H1 (cell line): ENCODE measurements around the gene PCDHGB6. TPM values are rescaled to one million over a fixed set of nuclear protein-coding genes. Genes with fewer than 3 reads are reported as not detected.
"Not testable (repeated sequence)": the region's sequence is repeated elsewhere in the genome, so short reads cannot be mapped to it uniquely, and the experiment has no call there.

Source experiments
- CTCF ChIA-PET: fragments of 300-600 bp; sonication (Branson Sonifier 250); formaldehyde crosslinking; loops from one replicate; lab custom pipeline; 2021; ENCODE audit not compliant: partially characterized antibody; lab: Charles Lee
- POLR2A ChIA-PET: fragments of 300-600 bp; sonication (Branson Sonifier 250); formaldehyde crosslinking; loops from one replicate; lab custom pipeline; 2021; ENCODE audit warnings: inconsistent platforms; ENCODE audit not compliant: partially characterized antibody; lab: Charles Lee
- DNase-seq, 2 experiments: peaks; one replicate each; pipeline versions ENCODE4 v3.0.0 to v3.0.0-alpha.2; 2010 to 2022; ENCODE audit warnings: low spot score in 2 of 2, low read depth in 1 of 2, mixed read lengths in 1 of 2
- FAIRE-seq: peaks from 2 replicates; lab custom pipeline; 2011; peaks lifted over from hg19 to GRCh38; lab: Jason Lieb, UNC
- H2AFZ ChIP-seq: 2 replicates; pipeline ENCODE4 v1.8.1; 2012; ENCODE audit warnings: low read length, inconsistent platforms
- H2AK5ac ChIP-seq: 2 replicates; pipeline ENCODE4 v1.6.1; 2013; ENCODE audit warnings: low read depth, low read length
- H2BK120ac ChIP-seq: replicated peaks from 2 replicates; pipeline ENCODE3; 2013; ENCODE audit warnings: low read depth, low read length, inconsistent platforms
- H2BK12ac ChIP-seq: 2 replicates; pipeline ENCODE4 v1.6.1; 2013; ENCODE audit warnings: low read depth, low read length
- H2BK15ac ChIP-seq: 2 replicates; pipeline ENCODE4 v1.6.1; 2013; ENCODE audit warnings: low read length
- H2BK20ac ChIP-seq: 2 replicates; pipeline ENCODE4 v1.6.1; 2013; ENCODE audit warnings: low read length
- H2BK5ac ChIP-seq: 2 replicates; pipeline ENCODE4 v1.6.1; 2013; ENCODE audit warnings: low read depth, low read length
- H3K14ac ChIP-seq: 2 replicates; pipeline ENCODE4 v1.6.1; 2013; ENCODE audit warnings: inconsistent platforms; ENCODE audit not compliant: insufficient read length
- H3K18ac ChIP-seq: 2 replicates; pipeline ENCODE4 v1.6.1; 2013; ENCODE audit warnings: low read length; ENCODE audit errors: extremely low read depth
- H3K23ac ChIP-seq: 2 replicates; pipeline ENCODE4 v1.6.1; 2013; ENCODE audit warnings: inconsistent platforms; ENCODE audit not compliant: insufficient read length
- H3K23me2 ChIP-seq: 2 replicates; pipeline ENCODE4 v1.6.1; 2013; ENCODE audit warnings: low read depth, low read length
- H3K27ac ChIP-seq: 2 replicates; pipeline ENCODE4 v1.6.1; 2011; ENCODE audit warnings: low read depth, low read length, inconsistent platforms
- H3K27me3 ChIP-seq, 4 experiments: replicated peaks in 1 of 4; 1 replicate in 1 of 4; 2 replicates in 3 of 4; pipeline versions ENCODE4 v1.6.1 to v1.8.1; 2011 to 2013; ENCODE audit warnings: low read length in 3 of 4, mild to moderate bottlenecking in 3 of 4, inconsistent platforms in 2 of 4, mixed read lengths in 2 of 4, moderate library complexity in 1 of 4; ENCODE audit not compliant: control insufficient read depth in 3 of 4, insufficient read depth in 3 of 4; ENCODE audit errors: extremely low read depth in 1 of 4
- H3K36me3 ChIP-seq, 4 experiments: 2 replicates each; pipeline versions ENCODE4 v1.6.1 to v1.8.1; 2011 to 2013; ENCODE audit warnings: mild to moderate bottlenecking in 4 of 4, low read length in 3 of 4, moderate library complexity in 2 of 4, control low read depth in 1 of 4, inconsistent platforms in 1 of 4; ENCODE audit not compliant: insufficient read depth in 4 of 4, control insufficient read depth in 2 of 4
- H3K4ac ChIP-seq: replicated peaks from 2 replicates; pipeline ENCODE3; 2013; ENCODE audit warnings: low read length, low read depth, mixed read lengths, inconsistent platforms; ENCODE audit not compliant: insufficient read length
- H3K4me1 ChIP-seq, 4 experiments: replicated peaks in 1 of 4; 1 replicate in 1 of 4; 2 replicates in 3 of 4; pipeline versions ENCODE4 v1.6.1 to v1.8.1; 2011 to 2013; ENCODE audit warnings: low read length in 3 of 4, inconsistent platforms in 2 of 4, mixed read lengths in 1 of 4; ENCODE audit not compliant: insufficient read depth in 4 of 4, control insufficient read depth in 3 of 4
- H3K4me2 ChIP-seq, 2 experiments: 2 replicates each; pipeline versions ENCODE4 v1.6.1 to v1.8.1; 2011 to 2013; ENCODE audit warnings: low read depth in 2 of 2, low read length in 2 of 2, control low read depth in 1 of 2, inconsistent platforms in 1 of 2, mild to moderate bottlenecking in 1 of 2; ENCODE audit not compliant: insufficient read depth in 1 of 2
- H3K4me3 ChIP-seq, 4 experiments: fragments of 200-600, 300-600 bp in 1 of 4; sonication (generic), shearing (Covaris generic), sonication (Bioruptor Twin) in 1 of 4; 2 replicates each; pipeline versions ENCODE4 v1.5.1 to v1.8.1; 2011 to 2016; ENCODE audit warnings: low read length in 4 of 4, low read depth in 3 of 4, control low read depth in 2 of 4, inconsistent platforms in 2 of 4, mild to moderate bottlenecking in 2 of 4, mixed read lengths in 1 of 4, moderate library complexity in 1 of 4; ENCODE audit not compliant: insufficient read depth in 2 of 4; ENCODE audit errors: extremely low read depth in 1 of 4
- H3K56ac ChIP-seq: replicated peaks from 2 replicates; pipeline ENCODE3; 2013; ENCODE audit warnings: low read depth, mild to moderate bottlenecking, mixed read lengths, low read length, inconsistent platforms; ENCODE audit not compliant: insufficient read length
- H3K79me1 ChIP-seq: 2 replicates; pipeline ENCODE4 v1.6.1; 2013; ENCODE audit warnings: low read depth, low read length, control low read depth
- H3K79me2 ChIP-seq, 2 experiments: 2 replicates each; pipeline versions ENCODE4 v1.6.1 to v1.8.1; 2012 to 2013; ENCODE audit warnings: low read length in 2 of 2, mild to moderate bottlenecking in 2 of 2, inconsistent platforms in 1 of 2; ENCODE audit not compliant: insufficient read depth in 2 of 2, control insufficient read depth in 1 of 2
- H3K9ac ChIP-seq, 4 experiments: replicated peaks in 1 of 4; 1 replicate in 1 of 4; 2 replicates in 3 of 4; pipeline versions ENCODE4 v1.6.1 to v1.8.1; 2011 to 2013; ENCODE audit warnings: low read depth in 3 of 4, low read length in 3 of 4, control low read depth in 2 of 4, mild to moderate bottlenecking in 2 of 4, moderate library complexity in 2 of 4, inconsistent platforms in 1 of 4; ENCODE audit errors: extremely low read depth in 1 of 4
- H3K9me3 ChIP-seq, 2 experiments: 2 replicates each; pipeline versions ENCODE4 v1.6.1 to v1.8.1; 2012 to 2013; ENCODE audit warnings: mild to moderate bottlenecking in 2 of 2, moderate library complexity in 2 of 2, control low read depth in 1 of 2, inconsistent platforms in 1 of 2, low read depth in 1 of 2, low read length in 1 of 2, mixed read lengths in 1 of 2; ENCODE audit not compliant: insufficient read depth in 2 of 2
- H4K20me1 ChIP-seq, 2 experiments: replicated peaks in 1 of 2; 2 replicates each; pipeline versions ENCODE3 to v1.8.1; 2011 to 2013; ENCODE audit warnings: inconsistent platforms in 2 of 2, low read length in 2 of 2, mild to moderate bottlenecking in 1 of 2; ENCODE audit not compliant: insufficient read depth in 2 of 2, control insufficient read depth in 1 of 2
- H4K5ac ChIP-seq: 2 replicates; pipeline ENCODE4 v1.6.1; 2013; ENCODE audit warnings: low read length, low read depth, mixed read lengths, inconsistent platforms; ENCODE audit not compliant: insufficient read length
- H4K8ac ChIP-seq: 2 replicates; pipeline ENCODE4 v1.8.0; 2013; ENCODE audit warnings: mild to moderate bottlenecking, moderate library complexity, low read length, inconsistent platforms; ENCODE audit not compliant: insufficient read depth; ENCODE audit errors: extremely low read depth
- H4K91ac ChIP-seq: replicated peaks from 2 replicates; pipeline ENCODE3; 2013; ENCODE audit warnings: low read length, mixed read lengths, inconsistent platforms; ENCODE audit not compliant: insufficient read length
- WGBS, 2 experiments: shearing (Covaris generic) in 1 of 2; methylation state at CpG; one replicate each; pipeline versions ENCODE4 v1.1.6 to v1.1.7; 2013 to 2015; ENCODE audit warnings: low lambda C conversion rate in 2 of 2, mixed read lengths in 2 of 2, inconsistent platforms in 1 of 2, low coverage in 1 of 2, missing lambda C conversion rate in 1 of 2; ENCODE audit not compliant: insufficient replicate concordance in 2 of 2, insufficient coverage in 1 of 2, insufficient read length in 1 of 2; ENCODE audit errors: extremely low coverage in 1 of 2, missing lambda C conversion rate in 1 of 2; 5-methylcytosine and 5-hydroxymethylcytosine counted together
- polyA plus RNA-seq, 7 experiments: library from polyadenylated mRNA; depleted of rRNA in 3 of 7; stranded (reverse) in 5 of 7; unstranded in 2 of 7; fragments of >200 nt in 5 of 7; fragments of 200-250 nt in 2 of 7; gene quantifications; 1 replicate in 5 of 7; 2 replicates in 1 of 7; 4 replicates in 1 of 7; pipeline versions ENCODE4 v1.2.1 to v1.2.3, GENCODE V29; 2011 to 2013; ENCODE audit warnings: missing spikeins in 2 of 7, mixed read lengths in 2 of 7
- total RNA-seq: library from RNA; stranded (reverse); fragmentation: NEBNext Ultra II Directional; extraction: Animal tissue kit (Norgen Biotek cat#: 25700); gene quantifications from 2 replicates; pipeline ENCODE4 v1.2.1, GENCODE V29; 2021

Gene PCDHGB6
- total and polyA plus RNA-seq, 2 of the 8 experiments (the other 6 are each of a cell fraction or from before 2014, with no cell fraction given): 3.4 to 4.1 TPM

DNA sequence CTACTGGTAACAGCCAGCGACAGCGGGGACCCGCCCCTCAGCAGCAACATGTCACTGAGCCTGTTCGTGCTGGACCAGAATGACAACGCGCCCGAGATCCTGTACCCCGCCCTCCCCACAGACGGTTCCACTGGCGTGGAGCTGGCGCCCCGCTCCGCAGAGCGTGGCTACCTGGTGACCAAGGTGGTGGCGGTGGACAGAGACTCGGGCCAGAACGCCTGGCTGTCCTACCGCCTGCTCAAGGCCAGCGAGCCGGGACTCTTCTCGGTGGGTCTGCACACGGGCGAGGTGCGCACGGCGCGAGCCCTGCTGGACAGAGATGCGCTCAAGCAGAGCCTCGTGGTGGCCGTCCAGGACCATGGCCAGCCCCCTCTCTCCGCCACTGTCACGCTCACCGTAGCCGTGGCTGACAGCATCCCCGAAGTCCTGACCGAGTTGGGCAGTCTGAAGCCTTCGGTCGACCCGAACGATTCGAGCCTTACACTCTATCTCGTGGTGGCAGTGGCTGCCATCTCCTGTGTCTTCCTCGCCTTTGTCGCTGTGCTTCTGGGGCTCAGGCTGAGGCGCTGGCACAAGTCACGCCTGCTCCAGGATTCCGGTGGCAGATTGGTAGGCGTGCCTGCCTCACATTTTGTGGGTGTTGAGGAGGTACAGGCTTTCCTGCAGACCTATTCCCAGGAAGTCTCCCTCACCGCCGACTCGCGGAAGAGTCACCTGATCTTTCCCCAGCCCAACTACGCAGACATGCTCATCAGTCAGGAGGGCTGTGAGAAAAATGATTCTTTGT lies 13.2 kb upstream of the PCDHGB6 start:
- H3K23me2 ChIP-seq, H3K79me1 ChIP-seq, H4K91ac ChIP-seq, H3K56ac ChIP-seq, H3K18ac ChIP-seq, H3K4me3 ChIP-seq, H3K14ac ChIP-seq, H3K23ac ChIP-seq, H3K4me1 ChIP-seq, H2AFZ ChIP-seq, H2AK5ac ChIP-seq, H3K27me3 ChIP-seq, POLR2A ChIA-PET, H3K27ac ChIP-seq, H4K20me1 ChIP-seq, H2BK5ac ChIP-seq, H3K4me2 ChIP-seq, H2BK12ac ChIP-seq, FAIRE-seq, H2BK15ac ChIP-seq, DNase-seq, H4K8ac ChIP-seq, H2BK120ac ChIP-seq, H4K5ac ChIP-seq, H3K9ac ChIP-seq, H3K79me2 ChIP-seq, H2BK20ac ChIP-seq, H3K4ac ChIP-seq: not testable (repeated sequence)
- 97% methylated on average over 34 of the region's 53 CpGs; no CpG with 5 or more reads in 1 of the 2 experiments for WGBS, 2 experiments
- H3K36me3 ChIP-seq: peaks cover 3 to 24% (median 11%) of the 10 kb centered on the region in 4 experiments; a peak in 7 of 8 replicates
- peaks cover 55 to 61% of the 10 kb centered on the region in 2 experiments for H3K9me3 ChIP-seq
- CTCF ChIA-PET: interaction anchor here (0.6 to 8.7 kb wide), 11 partner anchors 8 to 203 kb away, joined by 3 to 68 read pairs (median 4); partner anchors contain the start of genes PCDHB10, PCDHB15, PCDHGB4 and PCDHGB6
